Sigmoid colon (tissue), 4 donors: ENCODE results near the gene DNAJC10.

Experiments
- POLR2A ChIP-seq, 2 donors: fragments of 450-650 bp; IDR thresholded peaks; one replicate each; pipeline ENCODE4 v1.6.1; 2016; ENCODE audit warnings: antibody characterized with exemption in 2 of 2, mild to moderate bottlenecking in 2 of 2, moderate library complexity in 2 of 2
- POLR2AphosphoS5 ChIP-seq, 4 donors: sonication (generic); formaldehyde crosslinking; IDR thresholded peaks; one replicate each; pipeline ENCODE4 v1.6.1; 2017; ENCODE audit warnings: antibody characterized with exemption in 4 of 4
- TF ChIP-seq, protein P1 (sequence below), 4 experiments: fragments of 450-650 bp in 3 of 4; fragments of 200-600 bp in 1 of 4; IDR thresholded peaks; one replicate each; pipeline ENCODE4 v1.5.1; 2016 to 2019; ENCODE audit warnings: antibody characterized with exemption in 4 of 4, mild to moderate bottlenecking in 3 of 4, moderate library complexity in 2 of 4

DNA sequence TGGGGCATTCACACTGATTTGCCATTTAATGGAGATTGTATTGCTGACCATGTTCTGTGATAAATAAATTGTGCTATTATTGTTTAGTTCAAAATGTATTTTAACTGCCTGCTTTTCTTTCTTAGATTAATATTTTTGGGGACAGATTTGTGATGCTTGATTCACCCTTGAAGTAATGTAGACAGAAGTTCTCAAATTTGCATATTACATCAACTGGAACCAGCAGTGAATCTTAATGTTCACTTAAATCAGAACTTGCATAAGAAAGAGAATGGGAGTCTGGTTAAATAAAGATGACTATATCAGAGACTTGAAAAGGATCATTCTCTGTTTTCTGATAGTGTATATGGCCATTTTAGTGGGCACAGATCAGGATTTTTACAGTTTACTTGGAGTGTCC is 1.8 kb downstream of the DNAJC10 start:
- TF ChIP-seq POLR2A (IDR thresholded peaks at IDR 0.05) (no peak), POLR2AphosphoS5 (IDR thresholded peaks at IDR 0.05) (no peak)
- TF ChIP-seq, protein P1, sequence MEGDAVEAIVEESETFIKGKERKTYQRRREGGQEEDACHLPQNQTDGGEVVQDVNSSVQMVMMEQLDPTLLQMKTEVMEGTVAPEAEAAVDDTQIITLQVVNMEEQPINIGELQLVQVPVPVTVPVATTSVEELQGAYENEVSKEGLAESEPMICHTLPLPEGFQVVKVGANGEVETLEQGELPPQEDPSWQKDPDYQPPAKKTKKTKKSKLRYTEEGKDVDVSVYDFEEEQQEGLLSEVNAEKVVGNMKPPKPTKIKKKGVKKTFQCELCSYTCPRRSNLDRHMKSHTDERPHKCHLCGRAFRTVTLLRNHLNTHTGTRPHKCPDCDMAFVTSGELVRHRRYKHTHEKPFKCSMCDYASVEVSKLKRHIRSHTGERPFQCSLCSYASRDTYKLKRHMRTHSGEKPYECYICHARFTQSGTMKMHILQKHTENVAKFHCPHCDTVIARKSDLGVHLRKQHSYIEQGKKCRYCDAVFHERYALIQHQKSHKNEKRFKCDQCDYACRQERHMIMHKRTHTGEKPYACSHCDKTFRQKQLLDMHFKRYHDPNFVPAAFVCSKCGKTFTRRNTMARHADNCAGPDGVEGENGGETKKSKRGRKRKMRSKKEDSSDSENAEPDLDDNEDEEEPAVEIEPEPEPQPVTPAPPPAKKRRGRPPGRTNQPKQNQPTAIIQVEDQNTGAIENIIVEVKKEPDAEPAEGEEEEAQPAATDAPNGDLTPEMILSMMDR (IDR thresholded peaks at IDR 0.05) = no peak
